Testis (tissue), 2 donors: ENCODE data around the gene DIAPH3.

Source experiments
- CTCF ChIP-seq, 3 experiments: fragments of 450-650 bp in 2 of 3; fragments of 200-600 bp in 1 of 3; sonication (generic) in 1 of 3; IDR thresholded peaks; one replicate each; pipeline ENCODE4 v1.5.1; 2016 to 2019; ENCODE audit warnings: antibody characterized with exemption in 3 of 3, mild to moderate bottlenecking in 2 of 3, moderate library complexity in 1 of 3
- POLR2A ChIP-seq: fragments of 450-650 bp; IDR thresholded peaks from one replicate; pipeline ENCODE4 v1.6.1; 2017; ENCODE audit warnings: antibody characterized with exemption, mild to moderate bottlenecking, moderate library complexity

GRCh38 chr13:60135344-60135743, 28.4 kb downstream of the DIAPH3 start:
- TF ChIP-seq CTCF (IDR thresholded peaks at IDR 0.05) (no peak), POLR2A (no peak)
